K562 (cell line): ENCODE results near the gene TTC9C. TPM values are rescaled to one million over a fixed set of nuclear protein-coding genes. Genes with fewer than 3 reads are reported as not detected.
A peak's percentile ranks its signal among the peaks of the same experiment; 100 is the strongest.

Source experiments
- ARID1B ChIP-seq: fragments of 450-650 bp; IDR thresholded peaks from 2 replicates; pipeline ENCODE4 v1.6.1; 2016; ENCODE audit warnings: antibody characterized with exemption, mild to moderate bottlenecking, inconsistent platforms
- BHLHE40 ChIP-seq: IDR thresholded peaks from 2 replicates; pipeline ENCODE4 v1.6.1; 2011; ENCODE audit warnings: low read length, improper control_type of control experiment
- CEBPZ ChIP-seq: fragments of 150-350 bp; IDR thresholded peaks from 2 replicates; pipeline ENCODE4 v1.6.1; 2014; ENCODE audit warnings: low read depth, mild to moderate bottlenecking, low read length, borderline replicate concordance
- E2F3 ChIP-seq: fragments of 250-450 bp; sonication (Bioruptor Pico); IDR thresholded peaks from 2 replicates; pipeline ENCODE4 v1.4.0; 2020; ENCODE audit warnings: mild to moderate bottlenecking
- HNRNPUL1 ChIP-seq: fragments of 200-400 bp; formaldehyde crosslinking; IDR thresholded peaks from 2 replicates; pipeline ENCODE4 v1.6.1; 2017; ENCODE audit warnings: low read length
- PTRF ChIP-seq: fragments of 450-650 bp; IDR thresholded peaks from 2 replicates; pipeline ENCODE4 v1.6.1; 2016; ENCODE audit warnings: mild to moderate bottlenecking, missing genetic modification characterization, missing compliant biosample characterization
- THRA ChIP-seq: fragments of 450-650 bp; IDR thresholded peaks from 2 replicates; pipeline ENCODE4 v1.6.1; 2017; ENCODE audit warnings: mild to moderate bottlenecking, moderate library complexity
- ZBED1 ChIP-seq: IDR thresholded peaks from 2 replicates; pipeline ENCODE4 v1.6.1; 2014
- polyA plus RNA-seq, 8 experiments: library from polyadenylated mRNA; depleted of rRNA in 4 of 8; stranded (reverse) in 5 of 8; unstranded in 3 of 8; fragments of >200 nt; fragmentation: Nextera tagmentation in 2 of 8; fragmentation: Illumina TruSeq in 1 of 8; extraction: Ambion mirVana in 2 of 8; extraction: Trizol in 1 of 8; gene quantifications; 2 replicates each; pipeline versions ENCODE4 v1.2.1 to v1.2.3, GENCODE V29; 2011 to 2014; ENCODE audit warnings: inconsistent platforms in 1 of 8, missing spikeins in 1 of 8
- total RNA-seq, 7 experiments: library from RNA; depleted of rRNA in 6 of 7; stranded (reverse); fragments of >200 nt in 6 of 7; fragmentation: Illumina TruSeq in 2 of 7; extraction: Trizol in 2 of 7; gene quantifications; 2 replicates each; pipeline versions ENCODE4 v1.2.1 to v1.2.3, GENCODE V29; 2011 to 2021; ENCODE audit warnings: low replicate concordance in 1 of 7
- TF ChIP-seq, protein P1 (sequence below): sonication (generic); formaldehyde crosslinking; IDR thresholded peaks from 2 replicates; pipeline ENCODE4 v1.8.0; 2023; ENCODE audit warnings: mild to moderate bottlenecking, missing genetic modification reagents
- TF ChIP-seq, protein P2 (sequence below): sonication (generic); formaldehyde crosslinking; IDR thresholded peaks from 2 replicates; pipeline ENCODE4 v1.8.0; 2022; ENCODE audit warnings: missing genetic modification reagents, mild to moderate bottlenecking, moderate library complexity, borderline replicate concordance
- TF ChIP-seq, protein P3 (sequence below), 2 experiments: fragments of 250-450 bp in 1 of 2; fragments of 450-650 bp in 1 of 2; sonication (Bioruptor Pico) in 1 of 2; IDR thresholded peaks; 2 replicates each; pipeline versions ENCODE4 v1.6.1 to v1.8.0; 2016 to 2021; ENCODE audit warnings: mild to moderate bottlenecking in 2 of 2, moderate library complexity in 2 of 2, missing compliant biosample characterization in 1 of 2, missing genetic modification characterization in 1 of 2
- TF ChIP-seq, protein P4 (sequence below): fragments of 250-450 bp; sonication (Bioruptor Pico); IDR thresholded peaks from 2 replicates; pipeline ENCODE4 v1.8.0; 2021; ENCODE audit warnings: moderate library complexity, mild to moderate bottlenecking, inconsistent platforms
- TF ChIP-seq, protein P5 (sequence below): conservative IDR thresholded peaks from 2 replicates; pipeline ENCODE4 v1.6.1; 2011; ENCODE audit warnings: low read depth, mild to moderate bottlenecking, low read length; ENCODE audit not compliant: control insufficient read depth

Gene TTC9C
- total and polyA plus RNA-seq, 9 of the 15 experiments (the other 6 are each of a cell fraction or from before 2014, with no cell fraction given) = 32.8 to 59.0 (median 37.1) TPM

DNA sequence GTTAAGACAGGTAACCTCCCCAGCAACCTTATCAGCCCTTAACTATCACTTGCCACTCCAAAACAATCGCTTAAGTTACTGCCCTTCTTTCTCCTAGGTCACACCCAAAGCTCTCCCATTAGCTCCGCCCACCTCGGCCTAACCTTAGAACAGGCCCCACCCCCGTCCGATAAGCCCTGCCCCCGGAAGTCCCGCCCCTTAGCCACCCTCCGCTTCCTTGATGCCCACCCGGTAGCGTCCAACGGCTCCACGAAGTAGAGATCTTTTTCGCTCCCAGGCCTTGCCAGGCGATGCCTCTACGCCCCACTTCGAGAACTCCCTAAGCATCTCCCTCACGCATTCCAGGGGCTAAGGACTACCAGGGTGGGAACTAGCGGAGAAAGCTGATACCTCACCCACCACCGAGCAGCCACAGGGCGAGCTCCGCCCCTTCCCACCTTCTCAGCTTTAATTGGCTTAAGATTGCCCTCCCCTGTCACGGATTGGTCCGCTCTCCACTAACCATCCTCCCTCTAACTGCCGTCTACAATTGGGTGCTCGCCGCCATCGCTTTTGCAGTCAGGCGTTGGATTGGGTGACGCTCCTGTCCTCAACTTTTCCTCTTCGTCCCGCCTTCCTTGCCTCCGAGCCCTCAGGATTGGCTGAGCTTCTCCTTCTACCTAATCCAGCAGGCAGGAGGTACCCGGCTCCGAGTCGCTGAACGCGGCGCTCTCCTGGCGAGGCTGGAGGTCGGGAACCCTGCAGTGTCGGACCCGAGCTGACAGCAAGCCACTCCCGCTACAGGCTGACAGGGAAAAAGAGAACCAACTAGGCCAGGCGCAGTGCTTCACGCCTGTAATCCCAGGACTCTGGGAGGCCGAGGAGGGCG lies 25.7 kb downstream of the TTC9C start, which contains the start of gene ZBTB3 (continued):
- TF ChIP-seq, protein P1, sequence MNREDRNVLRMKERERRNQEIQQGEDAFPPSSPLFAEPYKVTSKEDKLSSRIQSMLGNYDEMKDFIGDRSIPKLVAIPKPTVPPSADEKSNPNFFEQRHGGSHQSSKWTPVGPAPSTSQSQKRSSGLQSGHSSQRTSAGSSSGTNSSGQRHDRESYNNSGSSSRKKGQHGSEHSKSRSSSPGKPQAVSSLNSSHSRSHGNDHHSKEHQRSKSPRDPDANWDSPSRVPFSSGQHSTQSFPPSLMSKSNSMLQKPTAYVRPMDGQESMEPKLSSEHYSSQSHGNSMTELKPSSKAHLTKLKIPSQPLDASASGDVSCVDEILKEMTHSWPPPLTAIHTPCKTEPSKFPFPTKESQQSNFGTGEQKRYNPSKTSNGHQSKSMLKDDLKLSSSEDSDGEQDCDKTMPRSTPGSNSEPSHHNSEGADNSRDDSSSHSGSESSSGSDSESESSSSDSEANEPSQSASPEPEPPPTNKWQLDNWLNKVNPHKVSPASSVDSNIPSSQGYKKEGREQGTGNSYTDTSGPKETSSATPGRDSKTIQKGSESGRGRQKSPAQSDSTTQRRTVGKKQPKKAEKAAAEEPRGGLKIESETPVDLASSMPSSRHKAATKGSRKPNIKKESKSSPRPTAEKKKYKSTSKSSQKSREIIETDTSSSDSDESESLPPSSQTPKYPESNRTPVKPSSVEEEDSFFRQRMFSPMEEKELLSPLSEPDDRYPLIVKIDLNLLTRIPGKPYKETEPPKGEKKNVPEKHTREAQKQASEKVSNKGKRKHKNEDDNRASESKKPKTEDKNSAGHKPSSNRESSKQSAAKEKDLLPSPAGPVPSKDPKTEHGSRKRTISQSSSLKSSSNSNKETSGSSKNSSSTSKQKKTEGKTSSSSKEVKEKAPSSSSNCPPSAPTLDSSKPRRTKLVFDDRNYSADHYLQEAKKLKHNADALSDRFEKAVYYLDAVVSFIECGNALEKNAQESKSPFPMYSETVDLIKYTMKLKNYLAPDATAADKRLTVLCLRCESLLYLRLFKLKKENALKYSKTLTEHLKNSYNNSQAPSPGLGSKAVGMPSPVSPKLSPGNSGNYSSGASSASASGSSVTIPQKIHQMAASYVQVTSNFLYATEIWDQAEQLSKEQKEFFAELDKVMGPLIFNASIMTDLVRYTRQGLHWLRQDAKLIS (CRISPR knock-in tag) = no peak
- TF ChIP-seq, protein P2, sequence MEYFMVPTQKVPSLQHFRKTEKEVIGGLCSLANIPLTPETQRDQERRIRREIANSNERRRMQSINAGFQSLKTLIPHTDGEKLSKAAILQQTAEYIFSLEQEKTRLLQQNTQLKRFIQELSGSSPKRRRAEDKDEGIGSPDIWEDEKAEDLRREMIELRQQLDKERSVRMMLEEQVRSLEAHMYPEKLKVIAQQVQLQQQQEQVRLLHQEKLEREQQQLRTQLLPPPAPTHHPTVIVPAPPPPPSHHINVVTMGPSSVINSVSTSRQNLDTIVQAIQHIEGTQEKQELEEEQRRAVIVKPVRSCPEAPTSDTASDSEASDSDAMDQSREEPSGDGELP (CRISPR knock-in tag) = peak; percentile 77
- TF ChIP-seq CEBPZ = peak; percentile 95
- TF ChIP-seq BHLHE40 = peak; percentile 18; the same call in 1 of the 2 replicates
- TF ChIP-seq, protein P3, sequence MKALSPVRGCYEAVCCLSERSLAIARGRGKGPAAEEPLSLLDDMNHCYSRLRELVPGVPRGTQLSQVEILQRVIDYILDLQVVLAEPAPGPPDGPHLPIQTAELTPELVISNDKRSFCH (CRISPR knock-in tag; IDR thresholded peaks at IDR 0.05) = no peak
- TF ChIP-seq, protein P3 (tag; IDR thresholded peaks at IDR 0.05) = no peak
- no peak for TF ChIP-seq HNRNPUL1
- TF ChIP-seq PTRF (tag) = no peak
- no peak for TF ChIP-seq E2F3
- no peak for TF ChIP-seq THRA
- TF ChIP-seq, protein P4, sequence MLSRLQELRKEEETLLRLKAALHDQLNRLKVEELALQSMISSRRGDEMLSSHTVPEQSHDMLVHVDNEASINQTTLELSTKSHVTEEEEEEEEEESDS = no peak
- no peak; the same call in 1 of the 2 replicates for TF ChIP-seq ZBED1
- TF ChIP-seq, protein P5, sequence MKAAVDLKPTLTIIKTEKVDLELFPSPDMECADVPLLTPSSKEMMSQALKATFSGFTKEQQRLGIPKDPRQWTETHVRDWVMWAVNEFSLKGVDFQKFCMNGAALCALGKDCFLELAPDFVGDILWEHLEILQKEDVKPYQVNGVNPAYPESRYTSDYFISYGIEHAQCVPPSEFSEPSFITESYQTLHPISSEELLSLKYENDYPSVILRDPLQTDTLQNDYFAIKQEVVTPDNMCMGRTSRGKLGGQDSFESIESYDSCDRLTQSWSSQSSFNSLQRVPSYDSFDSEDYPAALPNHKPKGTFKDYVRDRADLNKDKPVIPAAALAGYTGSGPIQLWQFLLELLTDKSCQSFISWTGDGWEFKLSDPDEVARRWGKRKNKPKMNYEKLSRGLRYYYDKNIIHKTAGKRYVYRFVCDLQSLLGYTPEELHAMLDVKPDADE = 0 out of 2 replicates have a peak, but pooled peaks have one; percentile 22
- TF ChIP-seq ARID1B = no peak
